ENCODE measurements around the gene AHSP. TPM values are rescaled to one million over a fixed set of nuclear protein-coding genes. Genes with fewer than 3 reads are reported as not detected.
A peak's percentile ranks its signal among the peaks of the same experiment; 100 is the strongest.
"Not testable (repeated sequence)": the region's sequence is repeated elsewhere in the genome, so short reads cannot be mapped to it uniquely, and the experiment has no call there.

Gene AHSP, protein sequence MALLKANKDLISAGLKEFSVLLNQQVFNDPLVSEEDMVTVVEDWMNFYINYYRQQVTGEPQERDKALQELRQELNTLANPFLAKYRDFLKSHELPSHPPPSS
- total RNA-seq, result not detected in 2 replicates

DNA sequence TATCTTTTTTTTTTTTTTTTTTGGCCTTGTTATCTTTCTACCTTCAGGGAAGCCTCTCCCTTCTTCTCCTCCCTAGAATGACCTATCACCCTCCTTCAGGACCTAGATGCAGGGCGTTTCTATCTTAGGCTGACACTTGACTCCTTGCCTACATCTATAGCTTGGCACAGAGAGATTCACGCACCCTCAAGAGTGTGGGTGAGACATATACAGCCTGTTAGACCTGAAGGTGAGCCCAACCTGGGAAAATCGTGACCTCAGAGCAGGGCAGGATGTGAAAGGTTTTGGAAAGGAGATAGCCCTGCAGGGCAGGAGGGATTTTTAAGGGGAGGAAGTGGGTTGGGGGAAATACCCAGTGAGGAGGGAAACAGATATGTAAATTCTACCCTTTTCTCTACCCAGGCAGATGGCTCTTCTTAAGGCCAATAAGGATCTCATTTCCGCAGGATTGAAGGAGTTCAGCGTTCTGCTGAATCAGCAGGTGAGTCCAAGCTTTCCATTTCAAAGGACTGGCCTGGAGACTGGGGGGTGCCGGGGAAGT, at the start of gene AHSP:
TSS of gene AHSP (plus strand) at position 167 of the 541 bp plus-strand sequence. CDS start at position 407, 240 bp downstream.
- intact Hi-C loops (cut with micrococcal nuclease), result no loop called here
- Mint-ChIP-seq H3K27ac (no peak within 1 kb of the TSS), H3K4me3 (ENCODE audit: low read depth) (no peak within 1 kb of the TSS), H3K27me3 (ENCODE audit: low read depth) (peaks cover 21% of the 10 kb centered on the region), H3K36me3 (ENCODE audit: low read depth) (no peaks in the 10 kb centered on the region), H3K9me3 (no peaks in the 10 kb centered on the region), H3K4me1 (ENCODE audit: low read depth) (peaks cover 7% of the 10 kb centered on the region)
- DNase-seq (ENCODE audit: low spot score), result no peak

DNA sequence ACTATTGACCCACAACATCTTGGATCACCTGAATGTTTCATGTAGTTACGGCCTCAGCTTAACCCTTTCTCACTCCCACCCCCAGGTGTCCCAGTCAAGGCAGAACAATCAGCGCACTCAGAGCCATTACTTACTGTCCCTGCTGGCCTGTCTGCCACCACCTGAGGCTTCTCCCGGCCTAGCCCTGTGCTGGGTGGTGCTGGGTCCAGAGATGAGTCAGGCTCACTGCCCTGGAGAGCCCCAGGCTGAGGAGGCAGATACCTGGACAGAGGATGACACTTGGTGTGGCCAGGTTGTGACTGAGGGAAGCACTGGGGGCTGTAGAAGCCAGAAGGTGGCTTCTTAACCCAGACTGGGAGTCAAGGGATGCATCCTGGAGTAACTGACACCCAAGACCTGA, 48.7 kb upstream of the AHSP start:
- Mint-ChIP-seq H3K4me1 (ENCODE audit: low read depth) (peaks cover 15% of the 10 kb centered on the region), H3K9me3 (no peaks in the 10 kb centered on the region), H3K36me3 (ENCODE audit: low read depth) (no peaks in the 10 kb centered on the region), H3K4me3 (ENCODE audit: low read depth) (no peak overlapping the region), H3K27me3 (ENCODE audit: low read depth) (peaks cover 35% of the 10 kb centered on the region), H3K27ac (no peak overlapping the region)
- intact Hi-C loops (cut with micrococcal nuclease), result no loop called here
- DNase-seq (ENCODE audit: low spot score), result no peak

DNA sequence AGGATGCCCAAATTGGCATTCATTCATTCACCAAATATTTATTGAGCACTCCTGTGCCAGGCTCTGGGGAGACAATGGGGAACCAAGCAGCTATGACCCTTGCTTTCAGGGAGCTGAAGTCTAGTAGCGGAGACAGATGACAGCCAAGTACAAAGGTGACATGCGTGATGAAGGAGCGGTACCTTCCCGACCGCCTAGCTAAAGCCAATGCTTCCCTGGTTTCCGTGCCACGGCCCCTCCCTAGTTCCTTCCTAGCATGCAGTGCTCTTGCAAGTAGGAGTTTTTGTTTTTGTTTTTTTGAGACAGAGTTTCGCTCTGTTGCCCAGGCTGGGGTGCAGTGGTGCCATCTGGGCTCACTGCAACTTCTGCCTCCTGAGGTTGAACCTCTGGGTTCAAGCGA, 47.9 kb upstream of the AHSP start:
- intact Hi-C loops (cut with micrococcal nuclease), result no loop called here
- Mint-ChIP-seq H3K27ac (no peak overlapping the region), H3K4me3 (ENCODE audit: low read depth) (no peak overlapping the region), H3K36me3 (ENCODE audit: low read depth) (no peaks in the 10 kb centered on the region), H3K4me1 (ENCODE audit: low read depth) (peaks cover 15% of the 10 kb centered on the region), H3K9me3 (no peaks in the 10 kb centered on the region), H3K27me3 (ENCODE audit: low read depth) (peaks cover 32% of the 10 kb centered on the region)
- no peak for DNase-seq (ENCODE audit: low spot score)

DNA sequence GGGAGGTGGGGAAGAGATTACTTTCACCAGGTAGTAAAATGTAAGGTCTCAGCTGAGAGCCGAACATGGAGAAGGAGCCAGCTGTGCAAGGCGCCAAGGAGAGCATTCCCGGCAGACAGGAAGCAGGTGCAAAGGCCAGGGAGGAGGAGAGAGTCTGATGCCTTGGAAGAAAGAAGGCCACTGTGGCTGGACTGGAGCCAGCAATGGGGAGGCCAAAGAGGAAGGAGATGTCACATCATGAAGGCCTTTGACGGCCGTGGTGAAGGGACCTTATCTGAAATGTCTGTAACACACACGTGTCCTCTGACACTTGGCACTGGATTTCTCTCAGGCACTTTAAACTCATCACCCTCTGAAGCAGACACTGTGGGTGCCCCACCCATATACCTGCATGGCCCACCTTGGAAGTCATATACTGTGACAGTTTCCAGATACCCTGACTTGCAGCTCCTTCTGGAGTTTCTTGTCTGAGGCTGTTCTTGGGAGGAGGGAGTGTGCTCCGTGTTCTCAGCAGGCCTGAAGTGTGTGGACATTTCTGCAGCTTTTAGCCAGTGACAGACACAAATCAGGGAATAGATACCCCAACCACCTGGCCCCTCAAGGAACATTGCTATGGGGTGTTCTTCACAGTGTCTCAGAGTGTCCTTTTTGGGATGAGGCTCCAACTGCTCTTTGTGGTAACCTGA, 46.7 kb upstream of the AHSP start:
- DNase-seq (ENCODE audit: low spot score), result no peak
- Mint-ChIP-seq H3K36me3 (ENCODE audit: low read depth) (no peaks in the 10 kb centered on the region), H3K9me3 (no peaks in the 10 kb centered on the region), H3K4me1 (ENCODE audit: low read depth) (peaks cover 15% of the 10 kb centered on the region), H3K27ac (no peak overlapping the region), H3K4me3 (ENCODE audit: low read depth) (no peak overlapping the region), H3K27me3 (ENCODE audit: low read depth) (peaks cover 32% of the 10 kb centered on the region)
- intact Hi-C loops (cut with micrococcal nuclease), result no loop called here

DNA sequence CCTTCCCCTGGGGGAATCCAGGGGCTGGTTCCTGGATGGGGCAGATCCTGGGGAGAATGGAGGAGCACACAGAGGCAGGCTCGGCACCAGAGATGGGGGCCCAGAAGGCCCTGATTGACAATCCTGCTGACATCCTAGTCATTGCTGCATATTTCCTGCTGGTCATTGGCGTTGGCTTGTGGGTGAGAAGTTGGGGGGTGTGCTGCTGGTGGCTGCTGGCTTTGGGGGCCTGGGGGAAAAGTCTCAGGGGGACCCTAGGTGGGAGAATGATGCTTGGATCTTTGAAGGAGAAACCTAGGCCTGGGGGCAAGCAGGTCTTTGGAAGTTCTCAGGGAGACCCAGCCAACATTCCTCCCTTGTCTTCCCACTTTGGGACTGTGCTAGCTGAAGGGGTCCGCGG, 44.6 kb upstream of the AHSP start, which contains the start of gene SLC5A2:
TSS of gene SLC5A2 (plus strand) at position 43 of the 400 bp plus-strand sequence. CDS start at position 57, 14 bp downstream.
- Mint-ChIP-seq H3K4me1 (ENCODE audit: low read depth) (peaks cover 4% of the 10 kb centered on the region), H3K36me3 (ENCODE audit: low read depth) (no peaks in the 10 kb centered on the region), H3K27ac (no peak within 1 kb of the TSS), H3K4me3 (ENCODE audit: low read depth) (no peak within 1 kb of the TSS), H3K9me3 (no peaks in the 10 kb centered on the region), H3K27me3 (ENCODE audit: low read depth) (peaks cover 30% of the 10 kb centered on the region)
- DNase-seq (ENCODE audit: low spot score), result no peak
- intact Hi-C loops (cut with micrococcal nuclease), result no loop called here

DNA sequence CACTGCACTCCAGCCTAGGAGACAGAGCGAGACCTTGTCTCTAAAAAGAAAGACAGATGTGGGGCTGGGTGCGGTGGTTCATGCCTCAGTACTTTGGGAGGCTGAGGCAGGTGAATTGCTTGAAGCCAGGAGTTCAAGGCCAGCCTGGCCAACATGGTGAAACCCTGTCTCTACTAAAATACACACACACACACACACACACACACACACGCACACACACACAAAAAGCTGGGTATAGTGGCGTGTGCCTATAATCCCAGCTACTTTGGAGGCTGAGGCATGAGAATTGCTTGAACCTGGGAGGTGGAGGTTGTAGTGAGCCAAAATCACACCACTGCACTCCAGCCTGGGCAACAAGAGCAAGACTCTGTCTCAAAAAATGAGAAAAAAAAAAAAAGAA, 43.7 kb upstream of the AHSP start:
- DNase-seq (ENCODE audit: low spot score); H3K4me1 Mint-ChIP-seq (ENCODE audit: low read depth); intact Hi-C loops (cut with micrococcal nuclease); H3K4me3 Mint-ChIP-seq (ENCODE audit: low read depth); H3K36me3 Mint-ChIP-seq (ENCODE audit: low read depth); H3K27ac Mint-ChIP-seq; H3K9me3 Mint-ChIP-seq: not testable (repeated sequence)
- H3K27me3 Mint-ChIP-seq (ENCODE audit: low read depth), result peaks cover 29% of the 10 kb centered on the region

DNA sequence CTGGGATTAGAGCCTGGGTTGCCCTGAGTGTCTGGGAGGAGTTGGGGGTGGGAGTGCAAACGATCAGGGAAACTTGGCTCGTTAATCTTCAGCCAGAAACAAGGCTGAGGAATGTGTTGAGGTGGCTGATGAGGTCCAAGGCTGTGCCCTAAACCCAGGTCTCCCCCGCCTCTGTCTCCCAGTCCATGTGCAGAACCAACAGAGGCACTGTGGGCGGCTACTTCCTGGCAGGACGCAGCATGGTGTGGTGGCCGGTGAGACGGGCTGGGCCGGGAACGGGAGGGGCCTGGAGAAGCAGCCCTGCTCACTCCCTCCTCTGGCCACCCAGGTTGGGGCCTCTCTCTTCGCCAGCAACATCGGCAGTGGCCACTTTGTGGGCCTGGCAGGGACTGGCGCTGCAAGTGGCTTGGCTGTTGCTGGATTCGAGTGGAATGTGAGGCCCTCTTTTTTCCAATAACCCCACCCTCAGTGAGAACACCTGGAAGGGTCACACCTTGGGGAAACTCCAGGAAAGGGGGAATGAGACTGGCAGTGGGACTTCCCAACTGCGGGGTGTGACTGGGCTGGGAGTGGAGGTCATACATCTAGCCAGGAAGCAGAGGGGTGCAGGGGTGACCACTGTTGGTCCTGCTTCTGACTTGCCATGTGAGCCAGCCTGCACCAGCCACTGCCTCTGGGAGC, 43.1 kb upstream of the AHSP start:
- H3K27ac Mint-ChIP-seq, result no peak overlapping the region
- no peak for DNase-seq (ENCODE audit: low spot score)
- peaks cover 2% of the 10 kb centered on the region for H3K36me3 Mint-ChIP-seq (ENCODE audit: low read depth)
- no peaks in the 10 kb centered on the region for H3K9me3 Mint-ChIP-seq
- no peak overlapping the region for H3K4me3 Mint-ChIP-seq (ENCODE audit: low read depth)
- H3K4me1 Mint-ChIP-seq (ENCODE audit: low read depth), result peaks cover 3% of the 10 kb centered on the region
- H3K27me3 Mint-ChIP-seq (ENCODE audit: low read depth), result peaks cover 27% of the 10 kb centered on the region
- intact Hi-C loops (cut with micrococcal nuclease), result no loop called here

DNA sequence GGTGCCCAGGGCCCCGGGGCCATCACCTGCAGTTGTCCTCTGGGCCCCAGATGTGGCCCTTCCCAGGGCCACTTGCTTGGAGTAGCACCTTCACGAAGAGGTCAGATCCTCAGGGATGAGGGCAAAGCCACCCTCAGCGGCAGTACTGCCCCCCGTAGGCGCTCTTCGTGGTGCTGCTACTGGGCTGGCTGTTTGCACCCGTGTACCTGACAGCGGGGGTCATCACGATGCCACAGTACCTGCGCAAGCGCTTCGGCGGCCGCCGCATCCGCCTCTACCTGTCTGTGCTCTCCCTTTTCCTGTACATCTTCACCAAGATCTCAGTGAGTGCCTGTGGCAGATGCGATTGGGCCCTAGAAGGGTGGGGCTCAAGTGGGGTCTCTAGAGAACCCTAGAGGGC, 42.1 kb upstream of the AHSP start:
- DNase-seq (ENCODE audit: low spot score), result no peak
- Mint-ChIP-seq H3K9me3 (no peaks in the 10 kb centered on the region), H3K27ac (no peak overlapping the region), H3K4me1 (ENCODE audit: low read depth) (peaks cover 3% of the 10 kb centered on the region), H3K36me3 (ENCODE audit: low read depth) (peaks cover 5% of the 10 kb centered on the region), H3K4me3 (ENCODE audit: low read depth) (no peak overlapping the region), H3K27me3 (ENCODE audit: low read depth) (peaks cover 23% of the 10 kb centered on the region)
- intact Hi-C loops (cut with micrococcal nuclease), result no loop called here

DNA sequence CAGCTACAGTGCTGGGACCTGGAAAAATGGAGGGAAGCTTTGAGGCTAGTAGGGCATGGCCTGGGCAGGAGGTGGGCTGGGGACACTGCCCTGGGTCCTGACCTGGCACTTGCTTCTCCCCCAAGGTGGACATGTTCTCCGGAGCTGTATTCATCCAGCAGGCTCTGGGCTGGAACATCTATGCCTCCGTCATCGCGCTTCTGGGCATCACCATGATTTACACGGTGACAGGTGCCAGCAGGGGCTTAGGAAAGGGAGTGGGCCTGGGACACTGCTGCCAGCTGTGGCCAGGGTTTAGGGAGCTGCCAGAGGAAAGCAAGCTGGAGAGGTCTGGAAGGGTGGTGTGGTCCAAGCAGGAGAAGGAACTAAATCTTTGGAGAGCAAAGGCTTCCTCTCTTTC, 41.7 kb upstream of the AHSP start:
- Mint-ChIP-seq H3K36me3 (ENCODE audit: low read depth) (peaks cover 8% of the 10 kb centered on the region), H3K4me3 (ENCODE audit: low read depth) (no peak overlapping the region)
- intact Hi-C loops (cut with micrococcal nuclease), result no loop called here

DNA sequence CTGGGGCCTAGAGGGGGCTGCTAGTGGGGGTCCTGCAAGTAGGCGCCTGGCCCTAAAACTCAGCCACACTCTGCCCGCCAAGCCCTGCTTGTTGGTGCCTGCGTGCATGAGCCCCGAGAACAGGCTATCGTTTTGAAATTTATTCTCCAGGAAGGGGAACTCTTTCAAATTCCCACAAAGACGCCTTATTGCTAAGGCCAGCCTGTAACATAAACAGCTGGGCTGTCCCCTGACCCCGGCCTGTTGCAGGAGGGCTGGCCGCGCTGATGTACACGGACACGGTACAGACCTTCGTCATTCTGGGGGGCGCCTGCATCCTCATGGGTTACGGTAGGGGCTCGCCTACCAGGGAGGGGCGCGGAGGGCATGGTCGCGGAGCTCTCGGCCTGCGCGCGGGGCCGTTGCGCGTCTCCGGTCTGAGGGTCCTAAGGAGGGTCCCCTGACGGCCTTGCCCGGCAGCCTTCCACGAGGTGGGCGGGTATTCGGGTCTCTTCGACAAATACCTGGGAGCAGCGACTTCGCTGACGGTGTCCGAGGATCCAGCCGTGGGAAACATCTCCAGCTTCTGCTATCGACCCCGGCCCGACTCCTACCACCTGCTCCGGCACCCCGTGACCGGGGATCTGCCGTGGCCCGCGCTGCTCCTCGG, 40.5 kb upstream of the AHSP start:
- Mint-ChIP-seq H3K27me3 (ENCODE audit: low read depth) (peaks cover 13% of the 10 kb centered on the region), H3K27ac (no peak overlapping the region), H3K9me3 (no peaks in the 10 kb centered on the region), H3K4me3 (ENCODE audit: low read depth) (peak overlapping the region; percentile 82), H3K36me3 (ENCODE audit: low read depth) (peaks cover 10% of the 10 kb centered on the region), H3K4me1 (ENCODE audit: low read depth) (peaks cover 3% of the 10 kb centered on the region)
- intact Hi-C loops (cut with micrococcal nuclease), result no loop called here
- DNase-seq (ENCODE audit: low spot score), result no peak

More for the DNA sequence above, 41.7 kb upstream of the AHSP start:
- H3K27me3 Mint-ChIP-seq (ENCODE audit: low read depth), result peaks cover 18% of the 10 kb centered on the region
- peaks cover 3% of the 10 kb centered on the region for H3K4me1 Mint-ChIP-seq (ENCODE audit: low read depth)
- H3K9me3 Mint-ChIP-seq, result no peaks in the 10 kb centered on the region
- no peak overlapping the region for H3K27ac Mint-ChIP-seq
- no peak for DNase-seq (ENCODE audit: low spot score)

DNA sequence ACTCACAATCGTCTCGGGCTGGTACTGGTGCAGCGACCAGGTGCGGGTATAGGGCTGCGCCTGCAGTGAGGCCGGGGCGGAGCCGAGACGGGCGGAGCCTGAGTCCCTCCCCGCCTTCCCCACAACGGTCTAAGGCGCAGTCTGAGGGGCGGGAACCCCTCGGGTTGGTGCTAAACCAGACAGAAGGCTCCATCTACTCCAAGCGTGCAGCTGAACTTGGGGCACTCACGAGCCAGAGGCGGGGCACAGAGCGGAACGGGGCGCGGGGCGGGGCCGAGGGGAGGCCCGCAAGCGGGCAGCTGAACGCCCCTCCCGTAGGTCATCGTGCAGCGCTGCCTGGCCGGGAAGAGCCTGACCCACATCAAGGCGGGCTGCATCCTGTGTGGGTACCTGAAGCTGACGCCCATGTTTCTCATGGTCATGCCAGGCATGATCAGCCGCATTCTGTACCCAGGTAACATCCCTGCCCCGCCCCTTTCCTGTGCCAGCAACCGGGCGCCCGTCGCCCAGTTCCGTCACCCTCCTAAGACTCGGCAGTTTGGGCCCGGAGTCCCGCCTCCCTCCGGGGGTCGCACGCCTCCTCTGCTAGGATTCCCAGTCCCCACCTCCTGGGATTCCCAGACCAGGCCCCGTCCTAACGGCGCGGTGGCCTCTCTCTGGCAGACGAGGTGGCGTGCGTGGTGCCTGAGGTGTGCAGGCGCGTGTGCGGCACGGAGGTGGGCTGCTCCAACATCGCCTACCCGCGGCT, 39.8 kb upstream of the AHSP start:
- peaks cover 15% of the 10 kb centered on the region for H3K36me3 Mint-ChIP-seq (ENCODE audit: low read depth)
- peaks cover 3% of the 10 kb centered on the region for H3K4me1 Mint-ChIP-seq (ENCODE audit: low read depth)
- H3K4me3 Mint-ChIP-seq (ENCODE audit: low read depth), result peak overlapping the region; percentile 82
- intact Hi-C loops (cut with micrococcal nuclease), result no loop called here
- peak; percentile 50 for DNase-seq (ENCODE audit: low spot score)
- H3K27me3 Mint-ChIP-seq (ENCODE audit: low read depth), result peaks cover 8% of the 10 kb centered on the region
- no peak overlapping the region for H3K27ac Mint-ChIP-seq
- no peaks in the 10 kb centered on the region for H3K9me3 Mint-ChIP-seq

Measured in activated T-helper 2 cell treated with anti-CD3 and anti-CD28 coated beads, Interferon-gamma antibody, Interleukin-2, Interleukin-4, amounts not matched to agents 10 μg/mL and 5 μg/mL and 100 μg/mL, durations not matched to agents 14 hours and 24 hours and 36 hours (primary cell).